ENCODE measurements around the gene ATRX. TPM values are rescaled to one million over a fixed set of nuclear protein-coding genes. Genes with fewer than 3 reads are reported as not detected.

Gene ATRX
- total and polyA plus RNA-seq, 2 donors (not counting 3 experiments of a cell fraction or from before 2014, with no cell fraction given), result 23.5 to 101 TPM

DNA sequence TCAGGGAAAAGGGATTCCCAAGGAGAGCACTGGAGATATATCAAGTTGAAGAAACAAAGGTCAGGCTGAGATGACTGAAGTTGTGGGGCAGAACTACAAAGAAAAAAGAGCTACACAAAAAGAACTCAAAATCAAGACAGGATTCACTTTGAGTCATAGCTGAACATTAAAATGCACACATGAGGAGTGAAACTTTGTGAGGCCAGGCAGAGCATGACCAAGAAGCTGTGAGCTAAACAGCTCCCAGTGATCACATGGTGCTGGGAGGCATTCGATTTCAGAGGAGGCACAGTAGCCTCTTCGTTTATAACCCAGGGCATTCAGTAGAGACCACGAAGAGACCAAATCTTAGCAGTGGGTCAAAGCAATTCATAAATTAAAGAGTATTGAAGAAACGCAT lies 145.3 kb downstream of the ATRX start:
- Histone ChIP-seq H3K79me2 (ENCODE audit: control insufficient read depth, insufficient read depth, low read length) (peaks cover 6% of the 10 kb centered on the region), H2AFZ (ENCODE audit: low read depth, low read length) (no peak overlapping the region), H3K27ac (ENCODE audit: insufficient read depth, low read depth, low read length) (no peak overlapping the region), H3K9me1 (replicated peaks; ENCODE audit: control insufficient read depth, extremely low read depth, insufficient read depth, low read length) (no peaks in the 10 kb centered on the region), H3K4me3 (replicated peaks in 1 of 3; ENCODE audit: insufficient read depth in 1 of 3, low read depth in 1 of 3, low read length in 3 of 3) (no peak overlapping the region), H4K20me1 (replicated peaks; ENCODE audit: control insufficient read depth, extremely low read depth, insufficient read depth, low read length) (no peaks in the 10 kb centered on the region), H3K4me1 (ENCODE audit: control insufficient read depth, extremely low read depth, insufficient read depth, low read length) (no peaks in the 10 kb centered on the region), H3K9me3 (replicated peaks; ENCODE audit: control insufficient read depth, insufficient read depth, low read length) (no peaks in the 10 kb centered on the region), H3K27me3 (ENCODE audit: control insufficient read depth in 2 of 2, insufficient read depth in 2 of 2, low read length in 2 of 2) (no peaks in the 10 kb centered on the region), H3K4me2 (ENCODE audit: insufficient read depth, low read length) (no peak overlapping the region), H3K9ac (replicated peaks; ENCODE audit: extremely low read depth, insufficient read depth, low read length) (no peak overlapping the region), H3K36me3 (ENCODE audit: control insufficient read depth in 2 of 2, extremely low read depth in 1 of 2, insufficient read depth in 2 of 2, low read length in 2 of 2) (no peaks in the 10 kb centered on the region)
- ChIA-PET POLR2A (no interaction called here), CTCF (no interaction called here)
- dilution Hi-C loops (cut with MboI; ENCODE audit: extremely low pct_ligation_motif_present, low sequenced_read_pairs), result no loop called here
- intact Hi-C loops (cut with micrococcal nuclease), result no loop called here
- TF ChIP-seq MYC (IDR thresholded peaks at IDR 0.05; ENCODE audit: low read depth, low read length) (no peak), EZH2 (IDR thresholded peaks at IDR 0.05; ENCODE audit: borderline replicate concordance, low read depth, low read length, severe bottlenecking) (no peak), JUN (IDR thresholded peaks at IDR 0.05; ENCODE audit: borderline replicate concordance, insufficient read depth, insufficient read length, low read depth) (no peak), CTCF (IDR thresholded peaks at IDR 0.05; ENCODE audit: extremely low read depth in 1 of 2, insufficient read depth in 1 of 2, low read depth in 1 of 2, low read length in 2 of 2) (no peak), MAX (IDR thresholded peaks at IDR 0.05; ENCODE audit: insufficient read depth, insufficient read length) (no peak), FOS (IDR thresholded peaks at IDR 0.05; ENCODE audit: borderline replicate concordance, insufficient read depth, low read length) (no peak), GATA2 (IDR thresholded peaks at IDR 0.05; ENCODE audit: insufficient read depth, insufficient read length, low read depth, low read length) (no peak), POLR2A (IDR thresholded peaks at IDR 0.05; ENCODE audit: low read depth, low read length) (no peak), POLR2AphosphoS5 (IDR thresholded peaks at IDR 0.05; ENCODE audit: insufficient read depth, low read depth, low read length) (no peak)
- DNase-seq (ENCODE audit: low read depth, low spot score), result no peak
- FAIRE-seq, result no peak
- BruUV-seq (replicated peaks), result no TSS peak
